ENCODE measurements around the gene KDELR3.

The KDELR3 gene

GRCh38 chr22:38427940-38428339 is 40.0 kb upstream of the KDELR3 start:
- Histone ChIP-seq H3K9ac (ENCODE audit: low read length) (no peak overlapping the region), H3K27me3 (ENCODE audit: control insufficient read depth in 1 of 2, insufficient read depth in 2 of 2, low read length in 2 of 2) (no peaks in the 10 kb centered on the region), H3K4me1 (ENCODE audit: insufficient read depth, low read length) (no peaks in the 10 kb centered on the region), H3K4me3 (ENCODE audit: low read depth in 1 of 2, low read length in 2 of 2) (no peak overlapping the region), H3K9me3 (ENCODE audit: low read length) (no peaks in the 10 kb centered on the region), H3K36me3 (ENCODE audit: insufficient read depth, low read length) (no peaks in the 10 kb centered on the region), H3K27ac (ENCODE audit: low read depth, low read length) (no peak overlapping the region)

DNA sequence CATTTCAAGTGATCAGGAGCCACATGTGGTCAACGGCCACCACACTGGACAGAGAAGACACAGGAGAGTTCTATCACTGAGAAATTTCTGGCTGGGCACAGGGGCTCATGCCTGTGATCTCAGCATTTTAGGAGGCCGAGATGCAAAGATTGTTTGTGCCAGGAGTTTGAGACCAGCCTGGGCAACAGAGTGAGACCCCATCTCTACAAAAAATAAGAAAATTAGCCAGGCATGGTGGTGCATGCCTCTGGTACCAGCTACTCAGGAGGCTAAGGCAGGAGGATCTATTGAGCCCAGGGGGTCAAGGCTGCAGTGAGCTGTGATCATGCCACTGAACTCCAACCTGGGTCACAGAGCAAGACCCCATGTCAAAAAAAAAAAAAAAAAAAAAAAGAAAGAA is 39.2 kb upstream of the KDELR3 start:
- no peak overlapping the region for H3K9ac ChIP-seq (ENCODE audit: low read length)
- H3K9me3 ChIP-seq (ENCODE audit: low read length), result no peaks in the 10 kb centered on the region
- H3K4me3 ChIP-seq (ENCODE audit: low read depth in 1 of 2, low read length in 2 of 2), result no peak overlapping the region
- no peaks in the 10 kb centered on the region for H3K4me1 ChIP-seq (ENCODE audit: insufficient read depth, low read length)
- H3K27me3 ChIP-seq (ENCODE audit: control insufficient read depth in 1 of 2, insufficient read depth in 2 of 2, low read length in 2 of 2), result no peaks in the 10 kb centered on the region
- H3K36me3 ChIP-seq (ENCODE audit: insufficient read depth, low read length), result no peaks in the 10 kb centered on the region
- H3K27ac ChIP-seq (ENCODE audit: low read depth, low read length), result no peak overlapping the region

- no peaks in the 10 kb centered on the region for H3K36me3 ChIP-seq (ENCODE audit: insufficient read depth, low read length)
- no peaks in the 10 kb centered on the region for H3K4me1 ChIP-seq (ENCODE audit: insufficient read depth, low read length)
- H3K27ac ChIP-seq (ENCODE audit: low read depth, low read length), result no peak overlapping the region
These were observed 38.3 kb upstream of the KDELR3 start for GRCh38 chr22:38429499-38430068.

DNA sequence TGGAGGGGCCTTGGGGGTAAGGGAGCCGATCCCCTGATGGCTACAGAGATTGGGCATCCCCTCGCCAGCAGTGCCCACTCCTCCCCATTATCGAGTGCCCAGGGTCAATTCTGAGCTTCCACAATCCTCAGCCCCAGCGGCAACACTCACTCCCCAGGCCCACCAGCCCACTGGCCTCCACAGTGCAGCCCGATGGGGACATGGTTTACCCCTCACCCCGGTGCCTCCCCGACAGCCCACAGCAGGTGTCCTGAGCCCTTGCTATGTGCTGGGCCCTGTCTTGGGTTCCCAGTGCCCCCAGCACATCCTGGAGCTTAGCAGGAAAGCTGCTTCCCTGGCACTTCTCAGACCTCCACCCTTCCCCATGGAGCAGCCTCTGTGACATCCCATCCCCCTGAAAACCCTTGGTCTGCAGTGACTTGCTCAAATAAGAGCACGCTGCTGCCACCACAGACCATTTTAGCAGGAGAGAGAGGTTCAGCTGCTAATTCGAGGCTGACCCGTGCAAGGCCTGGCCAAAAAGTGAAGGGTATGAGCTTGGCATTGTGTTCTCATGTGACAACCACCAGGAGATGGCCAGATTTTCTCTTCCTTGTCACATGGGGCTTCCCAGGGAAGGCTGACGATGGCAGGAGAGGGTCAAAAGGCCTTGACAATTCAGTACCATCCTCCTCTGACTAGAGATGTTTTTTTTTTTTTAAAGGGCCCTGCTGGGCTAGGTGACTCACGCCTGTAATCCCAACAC is 36.5 kb upstream of the KDELR3 start:
- Histone ChIP-seq H3K9ac (ENCODE audit: low read length) (no peak overlapping the region), H3K27me3 (ENCODE audit: control insufficient read depth in 1 of 2, insufficient read depth in 2 of 2, low read length in 2 of 2) (peaks cover 0 to 4% of the 10 kb centered on the region in 2 donors), H3K4me3 (ENCODE audit: low read depth in 1 of 2, low read length in 2 of 2) (no peak overlapping the region), H3K36me3 (ENCODE audit: insufficient read depth, low read length) (no peaks in the 10 kb centered on the region), H3K4me1 (ENCODE audit: insufficient read depth, low read length) (no peaks in the 10 kb centered on the region), H3K27ac (ENCODE audit: low read depth, low read length) (no peak overlapping the region), H3K9me3 (ENCODE audit: low read length) (no peaks in the 10 kb centered on the region)

More at GRCh38 chr22:38429499-38430068, 38.3 kb upstream of the KDELR3 start:
- no peak overlapping the region for H3K9ac ChIP-seq (ENCODE audit: low read length)
- peaks cover 0 to 4% of the 10 kb centered on the region in 2 donors for H3K27me3 ChIP-seq (ENCODE audit: control insufficient read depth in 1 of 2, insufficient read depth in 2 of 2, low read length in 2 of 2)
- no peaks in the 10 kb centered on the region for H3K9me3 ChIP-seq (ENCODE audit: low read length)
- no peak overlapping the region for H3K4me3 ChIP-seq (ENCODE audit: low read depth in 1 of 2, low read length in 2 of 2)

DNA sequence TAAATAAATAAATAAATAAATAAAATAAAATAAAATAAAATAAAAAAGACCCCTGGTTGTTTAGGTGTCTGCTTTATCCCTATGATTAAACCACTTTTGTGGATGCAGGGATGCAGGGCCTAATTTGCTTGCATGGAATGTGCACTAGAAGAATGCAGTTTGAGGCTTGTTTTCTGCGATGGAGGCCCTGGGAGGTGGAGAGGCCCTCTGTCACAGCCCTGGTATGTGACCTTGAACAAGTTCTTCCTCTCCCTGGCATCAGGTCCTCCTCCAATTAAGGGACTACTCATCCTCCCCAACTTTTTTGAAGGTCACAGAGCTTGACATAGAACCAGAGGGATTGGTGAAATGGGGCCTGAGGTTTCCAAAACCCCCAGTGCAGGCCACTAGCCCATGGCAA is 35.6 kb upstream of the KDELR3 start:
- Histone ChIP-seq H3K36me3 (ENCODE audit: insufficient read depth, low read length) (no peaks in the 10 kb centered on the region), H3K27me3 (ENCODE audit: control insufficient read depth in 1 of 2, insufficient read depth in 2 of 2, low read length in 2 of 2) (peaks cover 0 to 4% of the 10 kb centered on the region in 2 donors), H3K9ac (ENCODE audit: low read length) (no peak overlapping the region), H3K4me3 (ENCODE audit: low read depth in 1 of 2, low read length in 2 of 2) (no peak overlapping the region), H3K4me1 (ENCODE audit: insufficient read depth, low read length) (no peaks in the 10 kb centered on the region), H3K27ac (ENCODE audit: low read depth, low read length) (no peak overlapping the region), H3K9me3 (ENCODE audit: low read length) (no peaks in the 10 kb centered on the region)

GRCh38 chr22:38433871-38434270 is 34.0 kb upstream of the KDELR3 start:
- Histone ChIP-seq H3K36me3 (ENCODE audit: insufficient read depth, low read length) (no peaks in the 10 kb centered on the region), H3K4me3 (ENCODE audit: low read depth in 1 of 2, low read length in 2 of 2) (no peak overlapping the region), H3K4me1 (ENCODE audit: insufficient read depth, low read length) (no peaks in the 10 kb centered on the region), H3K27ac (ENCODE audit: low read depth, low read length) (no peak overlapping the region), H3K27me3 (ENCODE audit: control insufficient read depth in 1 of 2, insufficient read depth in 2 of 2, low read length in 2 of 2) (peaks cover 0 to 4% of the 10 kb centered on the region in 2 donors), H3K9ac (ENCODE audit: low read length) (no peak overlapping the region), H3K9me3 (ENCODE audit: low read length) (no peaks in the 10 kb centered on the region)

DNA sequence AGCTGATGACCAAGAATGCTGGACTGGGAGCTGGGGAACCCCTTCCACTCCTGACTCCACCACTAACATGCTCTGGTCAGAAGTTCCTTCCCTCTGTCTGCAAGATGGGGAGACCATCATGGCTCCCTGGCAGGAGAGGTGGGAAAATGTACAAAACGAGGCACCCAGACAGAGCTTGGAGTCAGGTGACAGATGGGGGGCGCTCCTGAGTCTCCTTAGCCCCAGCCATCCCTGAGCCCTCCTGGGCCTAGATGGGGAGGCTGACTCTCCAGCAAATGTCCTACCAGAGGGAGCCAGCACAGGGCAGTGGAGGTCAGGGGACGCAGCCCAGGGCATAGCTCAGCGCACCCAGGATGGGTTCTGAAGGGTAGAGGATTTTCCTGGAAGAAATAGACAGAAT is 32.9 kb upstream of the KDELR3 start:
- H3K9me3 ChIP-seq (ENCODE audit: low read length), result no peaks in the 10 kb centered on the region
- no peaks in the 10 kb centered on the region for H3K4me1 ChIP-seq (ENCODE audit: insufficient read depth, low read length)
- H3K27ac ChIP-seq (ENCODE audit: low read depth, low read length), result no peak overlapping the region
- peaks cover 0 to 4% of the 10 kb centered on the region in 2 donors for H3K27me3 ChIP-seq (ENCODE audit: control insufficient read depth in 1 of 2, insufficient read depth in 2 of 2, low read length in 2 of 2)
- no peaks in the 10 kb centered on the region for H3K36me3 ChIP-seq (ENCODE audit: insufficient read depth, low read length)
- H3K4me3 ChIP-seq (ENCODE audit: low read depth in 1 of 2, low read length in 2 of 2), result no peak overlapping the region
- H3K9ac ChIP-seq (ENCODE audit: low read length), result no peak overlapping the region

DNA sequence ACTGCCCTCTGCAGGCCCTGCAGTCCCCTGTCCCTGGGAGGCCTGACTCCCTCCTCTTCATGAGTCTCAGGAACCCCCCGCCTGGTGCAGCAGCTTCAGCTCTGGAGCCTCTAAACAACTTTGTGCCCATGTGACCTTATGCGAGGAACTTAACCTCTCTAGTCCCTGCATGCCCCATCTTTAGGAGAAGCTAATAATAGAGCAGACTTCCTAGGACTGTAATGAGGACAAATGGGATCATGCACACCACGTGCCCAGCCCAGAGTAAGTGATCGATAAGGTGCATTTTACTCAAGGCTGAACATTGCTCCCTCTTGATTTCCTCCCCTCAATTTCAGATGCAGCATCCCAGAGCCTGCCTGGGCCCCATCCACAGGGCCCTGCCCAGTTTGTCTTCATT is 31.9 kb upstream of the KDELR3 start:
- Histone ChIP-seq H3K4me3 (ENCODE audit: low read depth in 1 of 2, low read length in 2 of 2) (no peak overlapping the region), H3K4me1 (ENCODE audit: insufficient read depth, low read length) (no peaks in the 10 kb centered on the region), H3K36me3 (ENCODE audit: insufficient read depth, low read length) (no peaks in the 10 kb centered on the region), H3K27ac (ENCODE audit: low read depth, low read length) (no peak overlapping the region), H3K9ac (ENCODE audit: low read length) (no peak overlapping the region), H3K27me3 (ENCODE audit: control insufficient read depth in 1 of 2, insufficient read depth in 2 of 2, low read length in 2 of 2) (peaks cover 0 to 4% of the 10 kb centered on the region in 2 donors), H3K9me3 (ENCODE audit: low read length) (no peaks in the 10 kb centered on the region)

DNA sequence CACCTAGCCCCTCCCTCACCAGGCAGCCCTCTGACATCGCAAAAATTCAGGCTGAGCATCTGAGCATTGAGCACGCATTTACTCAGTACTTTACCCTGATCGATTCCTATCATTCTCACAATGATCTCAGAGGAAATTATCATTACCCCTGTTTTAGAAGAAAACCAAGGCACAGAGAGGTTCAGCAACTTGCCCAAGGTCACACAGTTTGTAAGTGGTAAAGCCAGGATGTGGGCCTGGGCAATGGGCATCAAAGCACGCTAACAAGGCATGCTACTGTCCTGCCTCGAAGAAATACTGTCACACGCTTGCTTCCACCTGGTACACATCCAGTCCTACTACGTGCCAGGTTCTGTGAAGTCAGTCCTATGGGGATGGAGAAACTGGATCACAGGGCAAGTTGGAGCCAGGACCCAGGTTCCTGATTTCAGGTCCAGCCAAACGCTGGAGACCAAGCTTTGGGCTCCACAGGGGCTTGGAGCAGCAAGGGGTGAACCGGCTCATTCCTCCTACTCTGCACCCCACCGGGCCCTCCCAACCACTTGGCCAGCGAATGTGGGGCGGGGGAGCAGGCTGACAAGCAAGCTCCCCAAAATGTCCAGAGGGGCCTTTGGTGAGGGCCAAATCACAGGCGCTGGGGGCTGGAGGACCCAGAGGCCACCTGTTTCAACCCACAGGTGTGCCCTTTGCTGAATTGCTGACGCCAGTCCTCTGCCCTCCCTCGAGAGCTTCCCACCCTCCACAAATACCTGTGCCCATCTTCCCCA is 31.1 kb upstream of the KDELR3 start:
- no peak overlapping the region for H3K9ac ChIP-seq (ENCODE audit: low read length)
- H3K4me3 ChIP-seq (ENCODE audit: low read depth in 1 of 2, low read length in 2 of 2), result no peak overlapping the region
- no peaks in the 10 kb centered on the region for H3K36me3 ChIP-seq (ENCODE audit: insufficient read depth, low read length)
- H3K9me3 ChIP-seq (ENCODE audit: low read length), result no peaks in the 10 kb centered on the region
- H3K4me1 ChIP-seq (ENCODE audit: insufficient read depth, low read length), result no peaks in the 10 kb centered on the region
- H3K27me3 ChIP-seq (ENCODE audit: control insufficient read depth in 1 of 2, insufficient read depth in 2 of 2, low read length in 2 of 2), result peaks cover 0 to 11% of the 10 kb centered on the region in 2 donors
- H3K27ac ChIP-seq (ENCODE audit: low read depth, low read length), result no peak overlapping the region

- H3K27me3 ChIP-seq (ENCODE audit: control insufficient read depth in 1 of 2, insufficient read depth in 2 of 2, low read length in 2 of 2), result peaks cover 0 to 11% of the 10 kb centered on the region in 2 donors
- H3K27ac ChIP-seq (ENCODE audit: low read depth, low read length), result no peak overlapping the region
- H3K9ac ChIP-seq (ENCODE audit: low read length), result no peak overlapping the region
- no peaks in the 10 kb centered on the region for H3K9me3 ChIP-seq (ENCODE audit: low read length)
- H3K4me1 ChIP-seq (ENCODE audit: insufficient read depth, low read length), result no peaks in the 10 kb centered on the region
- H3K4me3 ChIP-seq (ENCODE audit: low read depth in 1 of 2, low read length in 2 of 2), result no peak overlapping the region
- no peaks in the 10 kb centered on the region for H3K36me3 ChIP-seq (ENCODE audit: insufficient read depth, low read length)
These were observed 30.5 kb upstream of the KDELR3 start for GRCh38 chr22:38437416-38437815.

DNA sequence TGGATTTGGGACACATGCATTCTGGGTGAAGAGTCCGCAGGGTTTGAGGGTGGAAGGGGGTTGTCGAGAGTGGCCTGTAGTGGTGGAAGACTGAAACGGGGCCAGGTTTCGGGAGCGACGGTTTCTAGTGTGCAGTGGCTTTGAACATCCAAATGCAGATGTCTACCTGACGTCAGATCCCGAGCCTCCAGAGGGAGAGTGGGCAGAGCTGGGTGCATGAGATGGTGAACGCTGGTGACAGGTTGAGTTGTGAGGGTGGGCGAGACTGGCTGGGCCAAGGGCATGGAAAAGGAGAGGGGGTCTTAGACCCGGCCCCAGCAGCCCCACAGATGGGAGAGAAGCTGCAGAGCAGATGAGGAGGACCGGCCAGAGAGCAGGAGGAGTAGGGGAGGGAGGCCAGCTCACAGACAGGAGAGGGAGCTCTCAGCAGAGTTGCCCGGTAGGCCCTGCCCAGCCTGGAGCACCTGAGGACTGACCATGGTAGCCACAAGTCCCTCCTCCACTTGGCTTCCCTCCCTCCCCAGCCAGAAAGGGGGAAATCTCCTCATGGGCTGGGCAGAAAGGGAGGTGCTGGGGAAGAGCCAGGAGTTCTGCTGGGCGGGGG is 27.0 kb upstream of the KDELR3 start:
- no peak overlapping the region for H3K27ac ChIP-seq (ENCODE audit: low read depth, low read length)
- H3K9ac ChIP-seq (ENCODE audit: low read length), result no peak overlapping the region
- no peak overlapping the region for H3K4me3 ChIP-seq (ENCODE audit: low read depth in 1 of 2, low read length in 2 of 2)
- H3K9me3 ChIP-seq (ENCODE audit: low read length), result no peaks in the 10 kb centered on the region
- H3K36me3 ChIP-seq (ENCODE audit: insufficient read depth, low read length), result no peaks in the 10 kb centered on the region
- H3K4me1 ChIP-seq (ENCODE audit: insufficient read depth, low read length), result no peaks in the 10 kb centered on the region
- H3K27me3 ChIP-seq (ENCODE audit: control insufficient read depth in 1 of 2, insufficient read depth in 2 of 2, low read length in 2 of 2), result peaks cover 0 to 7% of the 10 kb centered on the region in 2 donors

Measured in muscle layer of colon (tissue), 2 donors.